NCI-H146 treated with DMSO at 0.1 percent for 48 hours (cell line): ENCODE measurements around the gene CTSZ.
"Not testable (repeated sequence)": the region's sequence is repeated elsewhere in the genome, so short reads cannot be mapped to it uniquely, and the experiment has no call there.

Source experiments
- DNase-seq: peaks from one replicate; lab custom pipeline; 2025; ENCODE audit not compliant: unreplicated experiment; lab: John Stamatoyannopoulos, UW

CTSZ gene

DNA sequence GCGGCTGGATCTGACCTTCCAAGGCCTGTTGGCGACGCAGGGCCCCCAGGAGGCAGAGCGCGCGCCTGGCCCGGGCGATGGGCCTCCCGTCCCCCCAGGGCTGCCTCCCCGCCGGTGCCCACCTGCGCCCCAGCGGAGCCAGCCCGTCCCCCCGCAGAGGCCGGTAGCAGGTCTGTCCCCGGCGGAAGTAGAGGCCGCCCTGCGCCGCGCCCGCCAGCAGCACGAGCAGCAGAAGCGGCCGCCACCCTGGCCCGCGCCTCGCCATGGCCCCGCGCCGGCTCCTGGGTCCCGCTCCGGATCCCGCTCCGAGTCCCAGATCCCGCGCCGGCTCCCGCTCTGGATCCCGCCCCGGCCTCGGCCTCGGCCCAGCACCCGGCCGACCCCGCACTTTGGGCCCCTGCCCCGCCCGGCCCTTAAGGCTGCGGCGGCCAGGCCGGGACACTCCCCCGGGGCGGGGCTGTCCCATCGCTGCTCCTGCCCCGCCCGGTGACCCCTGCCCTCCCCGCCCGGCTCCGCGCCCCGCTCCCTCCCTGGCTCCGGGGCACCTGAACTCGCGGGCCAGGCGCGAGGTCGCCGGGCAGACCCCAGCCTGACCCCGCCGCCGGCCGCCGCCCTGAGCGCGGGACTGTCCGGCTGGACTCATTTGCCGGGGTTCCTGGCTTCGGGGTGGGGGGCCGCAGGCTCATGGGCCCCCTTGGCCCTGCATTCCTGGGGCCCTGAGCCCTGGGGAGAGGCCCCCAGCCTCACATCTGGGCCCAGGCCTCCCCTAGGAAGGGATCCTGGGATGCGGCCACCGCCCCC is at the start of gene CTSZ:
Gene CTSZ (minus strand): TSS at position 391 of the 801 bp plus-strand sequence. CDS start 126 bp downstream, at position 265.
- no peak for DNase-seq

DNA sequence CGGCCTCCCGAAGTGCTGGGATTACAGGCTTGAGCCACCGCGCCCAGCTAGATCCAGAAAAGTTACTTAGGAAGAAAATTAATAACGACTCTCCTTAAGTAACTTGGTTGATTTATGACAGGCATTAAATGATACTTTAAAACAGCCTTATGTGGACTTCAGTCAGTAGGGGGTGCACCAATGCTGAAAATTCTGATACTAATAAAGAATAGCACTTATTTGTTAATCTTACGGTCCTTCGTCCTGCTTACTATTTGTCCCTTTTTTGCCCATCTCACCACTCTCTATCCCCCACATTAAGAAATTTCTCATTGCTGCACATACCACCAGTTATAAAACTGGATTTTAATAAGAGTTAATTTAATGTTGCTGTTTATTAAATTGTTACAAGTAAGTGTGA is 48.2 kb upstream of the CTSZ start:
- no peak for DNase-seq

DNA sequence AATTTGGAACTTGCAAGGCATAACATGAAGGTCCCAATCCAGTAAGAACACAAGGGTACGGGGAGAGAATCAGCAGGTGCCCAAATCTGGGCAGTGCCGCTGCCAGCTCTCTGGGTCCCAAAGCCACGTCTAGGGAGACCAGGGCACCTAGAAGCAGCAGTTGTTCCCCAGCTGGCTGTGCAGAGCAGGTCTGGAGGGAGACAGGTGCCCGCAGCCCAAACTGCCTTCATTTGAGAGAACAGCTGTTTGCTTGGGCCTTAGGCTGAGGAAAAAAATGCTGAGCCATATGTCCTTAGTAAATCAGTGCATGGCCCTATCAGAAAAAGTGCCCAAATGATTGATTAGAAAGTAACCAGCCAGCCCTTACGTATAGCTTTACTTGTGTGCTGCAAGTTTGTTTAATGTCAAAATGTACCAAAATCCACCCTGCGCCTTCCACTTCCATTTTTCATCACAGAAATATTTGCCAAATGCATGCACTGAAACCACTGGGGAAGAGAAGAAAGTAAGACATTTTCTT is 44.7 kb upstream of the CTSZ start:
- no peak for DNase-seq

DNA sequence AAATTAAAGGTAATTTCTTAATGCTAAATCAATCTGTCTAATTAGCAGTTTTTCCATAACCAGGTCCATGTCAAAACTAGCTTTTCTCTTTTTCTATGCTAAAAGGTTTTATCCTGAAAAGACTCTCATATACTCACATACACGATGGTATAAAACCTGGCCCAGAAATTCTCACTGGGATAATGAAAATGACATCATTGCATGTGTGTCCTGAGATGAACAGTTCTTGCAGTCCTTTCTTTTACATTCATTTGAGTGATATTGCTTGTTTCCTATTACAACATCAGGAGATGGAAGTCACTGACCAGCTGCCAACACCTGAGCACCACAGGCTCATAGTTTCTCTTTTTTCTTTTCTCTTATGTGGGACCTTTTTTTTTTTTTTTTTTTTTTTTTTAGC is 43.4 kb upstream of the CTSZ start:
- DNase-seq: no peak

DNA sequence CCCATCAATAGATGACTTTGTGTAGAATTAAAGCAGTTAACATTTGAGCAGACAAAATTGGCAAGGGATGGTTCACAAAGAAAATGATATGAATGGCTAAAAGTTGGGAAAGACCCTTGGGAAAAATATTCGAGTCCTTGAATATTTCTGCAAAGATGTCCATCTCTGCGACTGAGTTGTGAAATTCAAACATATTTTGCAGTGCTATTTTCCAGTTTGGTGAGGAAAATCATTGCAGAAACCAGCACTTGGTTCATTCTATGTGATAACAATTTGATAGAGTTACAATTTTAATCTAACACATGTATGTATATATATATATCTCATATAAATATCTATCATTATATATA is 41.6 kb upstream of the CTSZ start:
- no peak for DNase-seq

DNA sequence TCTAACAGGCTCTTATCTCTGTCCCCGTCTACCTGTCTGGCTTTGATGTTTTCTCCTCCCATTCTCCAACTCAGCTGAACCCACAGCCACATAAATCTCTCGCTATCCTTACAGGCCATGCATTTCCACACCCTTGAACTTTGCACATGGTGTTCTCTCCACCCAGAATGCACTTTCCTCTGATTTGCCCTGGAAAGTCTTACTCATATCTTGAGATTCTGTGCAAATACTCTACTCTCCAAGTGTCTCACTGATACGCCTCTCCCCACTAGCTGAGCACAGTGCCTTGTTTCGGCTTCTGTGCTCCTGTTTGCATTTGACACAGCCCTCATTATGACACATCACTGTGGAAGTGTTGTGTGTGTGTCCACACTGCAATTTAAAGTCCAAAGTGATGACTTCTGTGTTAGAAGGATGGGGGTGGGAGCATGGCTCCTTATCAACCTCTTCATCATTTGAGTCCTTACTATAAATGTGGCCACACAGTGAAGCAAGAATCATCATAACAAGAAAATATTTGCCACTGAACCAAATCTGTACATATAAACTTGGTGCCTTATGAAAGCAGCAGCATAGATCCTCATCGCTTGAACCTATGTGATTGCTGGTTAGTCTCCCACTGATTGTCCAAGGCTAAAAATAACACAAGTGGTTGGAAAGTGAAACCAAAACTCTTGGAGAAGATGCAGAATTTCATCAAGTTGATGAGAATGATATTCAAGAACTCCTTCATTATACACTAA is 41.1 kb upstream of the CTSZ start:
- no peak for DNase-seq

DNA sequence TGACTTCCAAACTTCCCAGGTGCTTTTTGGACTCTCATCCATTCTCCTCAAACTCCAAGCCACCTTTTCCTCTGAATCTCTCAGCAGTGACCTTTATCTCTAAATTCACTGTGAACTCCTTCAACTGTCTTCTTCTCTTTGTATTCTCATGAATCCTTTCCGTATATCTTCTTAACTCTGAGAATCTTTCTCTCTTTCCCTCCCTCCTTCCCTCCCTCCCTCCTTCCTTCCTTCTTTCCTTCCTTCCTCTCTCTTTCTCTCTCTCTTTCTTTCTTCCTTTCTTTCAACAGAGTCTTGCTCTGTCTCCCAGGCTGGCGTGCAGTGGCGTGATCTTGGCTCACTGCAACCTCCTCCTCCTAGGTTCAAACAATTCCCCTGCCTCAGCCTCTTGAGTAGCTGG is 39.8 kb upstream of the CTSZ start:
- DNase-seq: no peak

DNA sequence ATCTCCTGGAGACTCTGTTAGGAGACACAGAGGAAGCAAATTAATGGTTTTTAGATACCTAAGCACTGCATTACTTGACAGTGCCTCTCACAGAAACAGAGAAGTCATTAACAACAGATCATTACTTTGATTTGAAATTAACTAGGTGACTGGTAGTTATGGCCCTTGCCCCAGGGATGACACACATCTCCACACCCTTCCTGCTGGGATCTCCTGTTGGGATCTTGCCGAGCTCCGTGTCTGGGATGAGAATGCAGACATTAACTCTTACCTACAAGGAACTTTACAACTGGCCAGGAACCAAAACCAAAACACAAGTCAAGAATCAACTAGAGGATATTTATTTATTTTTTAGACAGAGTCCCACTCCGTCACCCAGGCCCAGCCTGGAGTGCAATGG is 37.7 kb upstream of the CTSZ start:
- no peak for DNase-seq

DNA sequence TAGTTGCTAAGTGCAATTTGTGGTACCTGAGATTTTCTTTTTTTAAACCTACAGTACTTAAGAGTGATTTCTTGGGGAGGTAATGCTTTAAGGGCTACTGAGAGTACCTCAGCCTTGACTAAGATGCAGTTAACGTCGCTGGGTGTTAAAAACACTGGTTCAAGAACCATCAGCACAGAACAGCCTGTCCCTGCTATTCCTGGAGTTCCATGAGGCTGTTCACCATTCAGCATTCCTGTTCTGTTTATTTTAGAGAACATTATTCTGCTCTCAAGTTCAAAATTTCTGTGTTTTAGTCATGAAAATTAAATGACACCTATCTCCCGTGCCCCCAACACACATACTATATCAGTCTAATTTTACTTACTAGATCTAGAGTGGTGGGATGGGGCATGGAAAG is 37.2 kb upstream of the CTSZ start:
- no peak for DNase-seq

DNA sequence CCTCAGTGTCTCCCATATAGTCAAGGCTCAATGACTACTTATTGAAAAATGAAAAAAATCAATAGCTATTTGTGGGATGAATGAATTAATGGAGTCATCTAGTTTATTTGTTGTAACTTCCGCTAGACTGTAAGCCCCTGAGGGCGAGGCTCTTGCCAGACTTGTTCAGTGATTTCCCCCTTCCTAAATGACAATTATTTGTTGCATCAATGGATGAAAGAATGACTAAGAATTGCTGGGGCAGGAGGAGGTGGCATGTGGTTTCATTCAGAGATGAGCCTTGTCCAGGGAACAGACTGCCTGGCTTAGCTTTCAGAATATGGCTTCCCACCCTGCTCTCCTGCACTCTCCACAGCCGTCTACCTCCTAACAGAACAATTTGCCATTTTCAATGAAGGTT is 36.6 kb upstream of the CTSZ start:
- DNase-seq: peak; percentile 27

DNA sequence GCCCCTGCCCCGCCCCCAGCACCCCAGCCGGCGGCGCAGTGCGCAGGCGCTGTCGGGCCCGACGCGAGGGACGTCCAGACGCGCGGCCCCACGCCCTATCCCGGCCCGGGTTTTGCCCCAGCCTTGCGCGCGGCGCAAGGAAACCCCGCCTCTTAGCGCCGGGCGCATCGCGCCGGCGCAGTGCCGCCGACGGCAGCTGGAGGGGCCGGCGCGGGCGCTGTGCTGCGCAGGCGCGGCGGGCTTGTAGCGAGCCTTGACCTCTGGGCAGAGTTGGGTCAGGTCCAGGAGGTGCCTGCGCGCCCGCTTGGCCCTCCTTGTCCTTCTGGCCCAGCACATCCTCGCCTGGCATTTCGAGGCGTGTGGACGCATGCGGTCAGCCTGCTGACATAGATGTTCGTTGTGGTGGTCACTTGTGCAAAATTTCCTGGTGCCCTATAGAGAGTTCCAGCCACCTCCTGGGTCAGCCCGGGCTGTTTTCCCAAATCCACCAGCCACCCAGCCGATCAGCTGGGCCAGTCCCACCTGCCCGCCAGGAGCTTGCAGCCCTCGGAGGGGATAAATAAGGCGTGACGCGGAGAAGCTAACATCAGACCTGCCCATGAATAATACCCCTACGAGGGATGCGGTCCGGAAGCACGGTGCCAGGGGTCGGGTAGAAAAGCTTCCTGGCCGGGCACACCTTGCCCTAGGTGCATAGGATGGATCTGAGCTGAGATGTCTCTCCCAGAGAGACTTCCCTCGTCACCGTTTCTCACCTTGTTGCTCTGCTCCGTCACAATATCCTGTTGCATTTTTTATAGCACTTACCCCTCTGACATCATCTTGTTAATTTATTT is 36.0 kb upstream of the CTSZ start:
- peak; percentile 89 for DNase-seq

DNA sequence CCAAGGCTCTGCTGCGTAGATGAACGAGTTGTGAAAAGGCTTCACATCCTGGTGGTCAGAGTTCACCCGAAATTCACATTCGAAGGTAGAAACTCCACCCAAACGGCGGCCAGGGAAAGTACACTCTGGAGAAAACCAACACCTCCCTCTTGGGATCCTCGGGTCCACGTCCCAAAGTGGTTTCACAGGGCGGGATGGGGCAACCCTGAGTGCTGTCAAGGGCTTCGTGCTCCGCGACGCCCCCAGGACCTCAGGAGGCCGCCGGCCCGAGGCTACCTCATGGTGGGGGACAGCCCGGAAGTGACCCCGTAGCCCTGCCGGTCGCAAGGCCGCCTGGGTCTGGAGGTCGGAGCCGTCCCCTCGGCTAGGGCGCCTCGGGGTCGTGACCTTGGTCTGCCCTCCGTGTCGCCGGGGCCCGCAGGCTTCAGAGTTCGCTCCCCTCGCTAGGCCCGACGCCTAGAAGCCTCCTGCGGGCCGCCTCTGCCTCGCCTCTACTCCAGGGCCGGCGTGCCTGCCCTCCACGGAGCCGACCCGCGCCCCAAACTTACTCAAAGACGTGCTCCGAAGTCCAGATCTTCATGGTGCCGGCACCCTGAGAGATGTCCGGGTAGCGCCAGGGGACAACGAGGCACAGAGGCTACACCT is 35.2 kb upstream of the CTSZ start, which contains the start of gene PRELID3B:
Gene PRELID3B (minus strand): TSS at position 636 of the 645 bp plus-strand sequence. CDS start 56 bp downstream, at position 580.
- no peak for DNase-seq

DNA sequence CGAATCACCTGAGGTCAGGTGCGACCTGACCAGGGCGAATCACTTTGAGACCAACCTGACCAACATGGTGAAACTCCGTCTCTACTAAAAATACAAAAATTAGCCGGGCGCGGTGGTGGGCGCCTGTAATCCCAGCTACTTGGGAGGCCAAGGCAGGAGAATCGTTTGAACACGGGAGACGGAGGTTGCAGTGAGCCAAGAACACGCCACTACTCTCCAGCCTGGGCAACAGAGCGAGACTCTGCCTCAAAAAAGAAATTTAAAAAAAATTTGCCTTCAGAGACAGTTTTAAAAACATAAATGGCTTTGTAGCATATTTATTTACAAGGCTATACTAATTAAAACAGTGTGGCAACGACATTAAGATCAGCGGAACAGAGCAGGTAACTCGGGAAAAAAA is 34.4 kb upstream of the CTSZ start:
- not testable (repeated sequence) for DNase-seq

DNA sequence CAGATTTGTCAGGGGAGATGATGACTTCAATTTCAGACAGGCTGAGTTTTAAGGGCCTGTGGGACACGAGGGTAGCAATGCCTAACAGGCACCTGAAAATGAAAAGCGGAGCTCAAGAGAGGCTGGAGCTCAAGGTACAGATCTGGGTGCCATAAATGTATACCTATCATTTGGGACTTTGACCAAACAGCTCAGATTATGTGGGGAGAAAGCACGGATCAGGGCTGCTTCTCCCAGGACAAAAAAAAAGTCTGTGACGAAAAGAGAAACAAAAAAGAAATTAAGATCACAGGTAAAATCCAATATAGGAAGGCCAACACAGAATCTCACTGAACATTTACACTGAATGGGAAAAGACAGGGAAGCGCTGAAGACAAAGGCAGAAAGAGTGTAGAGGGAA is 33.6 kb upstream of the CTSZ start:
- DNase-seq: no peak

DNA sequence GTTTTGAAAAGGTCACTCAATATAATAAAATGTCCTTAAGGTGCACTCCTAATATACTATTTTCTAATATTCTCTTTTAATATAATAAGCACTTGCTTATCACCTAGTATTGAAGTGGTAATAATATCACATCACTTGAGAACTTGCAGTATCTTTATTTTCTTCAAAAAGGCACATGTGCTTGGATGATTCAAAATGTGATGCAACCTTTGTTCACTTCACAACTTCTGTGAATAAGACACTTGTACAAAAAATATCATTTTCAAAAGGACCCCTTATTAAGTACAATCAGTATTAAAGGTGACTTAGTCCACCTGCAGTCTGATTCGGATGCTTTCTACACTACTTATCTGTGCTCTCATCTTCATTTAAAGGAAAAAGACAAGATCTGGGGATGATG is 32.2 kb upstream of the CTSZ start:
- no peak for DNase-seq

DNA sequence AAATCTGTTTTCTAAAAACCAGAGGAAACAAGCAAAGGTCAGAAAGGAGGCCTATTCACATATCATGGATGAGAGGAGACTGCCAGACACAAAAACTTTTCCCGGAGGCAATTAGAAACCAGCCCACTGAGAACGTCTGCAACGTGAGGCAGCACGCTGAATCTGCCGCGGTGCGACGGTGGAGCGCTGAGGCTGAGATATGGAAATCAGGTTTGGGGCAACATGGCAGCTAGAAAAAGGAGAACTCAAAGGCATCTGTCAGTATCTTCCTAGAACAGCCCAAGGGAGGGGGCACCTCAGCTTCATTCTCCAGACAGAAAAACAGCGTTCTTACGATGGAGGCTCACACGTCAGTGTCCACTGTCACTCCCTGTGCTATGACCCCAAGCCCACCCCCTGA is 30.3 kb upstream of the CTSZ start:
- DNase-seq: no peak

DNA sequence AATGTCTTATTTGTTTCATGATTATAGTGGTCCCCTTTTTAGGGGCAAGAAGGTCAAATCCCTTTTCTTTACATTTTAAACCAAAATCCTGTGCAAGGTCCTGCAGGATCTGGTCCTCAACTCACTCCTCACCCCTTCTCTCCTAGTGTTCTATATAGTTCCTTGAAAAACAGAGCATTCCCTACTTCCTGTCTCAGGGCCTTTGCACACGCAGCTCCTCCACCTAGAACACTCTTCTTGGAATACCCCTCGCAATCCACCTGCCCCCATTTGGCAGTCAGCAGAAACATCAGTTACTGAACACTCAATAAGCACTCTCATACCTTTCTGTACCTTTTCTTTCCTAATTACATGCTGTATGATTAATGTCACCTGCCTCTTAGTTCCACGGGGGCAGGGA is 28.3 kb upstream of the CTSZ start:
- DNase-seq: no peak

DNA sequence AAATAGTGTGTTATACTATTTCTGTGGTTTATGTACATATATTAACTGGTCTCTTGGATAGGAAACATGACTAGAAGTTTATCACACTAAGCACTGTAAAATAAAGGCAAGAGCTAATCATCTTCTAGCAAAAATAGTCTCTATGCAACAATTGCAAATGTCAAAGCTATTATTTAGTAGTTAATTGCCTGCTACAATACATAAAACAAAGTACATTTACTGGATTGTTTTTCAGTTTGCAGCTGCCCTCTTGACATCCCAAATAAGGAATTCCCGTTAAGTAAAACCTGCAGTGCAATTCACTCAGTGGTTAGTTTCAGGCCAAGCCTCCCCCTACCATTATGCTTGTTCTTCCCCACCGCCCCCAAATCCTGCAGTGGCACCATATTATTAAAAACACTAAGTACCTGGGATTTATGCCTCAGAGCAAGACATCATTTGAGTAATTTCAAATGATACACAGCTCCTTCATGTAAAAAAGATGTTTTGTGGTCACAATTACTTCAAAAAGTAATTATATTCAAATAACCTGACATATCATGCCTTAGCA is 26.6 kb upstream of the CTSZ start:
- DNase-seq: no peak

DNA sequence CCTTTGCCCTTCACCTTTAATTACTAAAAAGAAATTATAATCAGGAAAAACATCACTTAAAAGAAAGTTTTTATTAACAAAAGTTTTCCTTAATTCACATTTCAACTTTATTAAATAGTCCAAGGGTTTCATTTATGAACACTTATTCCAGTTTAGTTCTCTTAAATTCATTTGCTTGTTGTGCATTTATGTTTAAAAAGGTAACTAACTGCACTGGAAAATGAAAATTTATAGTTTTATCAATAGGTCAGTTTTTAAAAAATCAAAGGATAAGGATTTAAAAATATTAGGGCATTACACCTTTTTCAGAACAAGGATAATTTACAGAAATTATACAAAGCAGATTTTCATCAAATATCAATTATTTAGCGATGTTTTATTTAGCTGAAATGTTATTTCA is 26.0 kb upstream of the CTSZ start:
- no peak for DNase-seq

DNA sequence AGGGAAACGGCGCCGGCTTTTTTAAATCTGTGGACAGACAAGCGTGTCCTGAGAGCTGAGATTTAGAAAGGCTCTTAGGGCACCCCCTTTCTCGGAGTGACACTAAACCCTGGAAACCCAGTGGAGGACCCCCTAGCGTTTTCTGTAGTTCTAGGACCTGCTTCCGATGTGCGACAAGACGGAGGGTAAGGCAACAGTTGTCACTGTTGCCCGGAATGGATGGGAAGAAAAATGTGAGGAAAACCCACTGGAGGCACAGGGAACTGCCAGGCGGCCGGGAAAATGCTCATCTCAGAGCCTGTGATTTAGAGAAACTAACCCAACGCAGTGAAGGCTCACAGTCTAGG is 25.6 kb upstream of the CTSZ start:
- DNase-seq: peak; percentile 73
